Endodermal cell (in vitro differentiated cells): ENCODE measurements around the gene USP54. TPM values are rescaled to one million over a fixed set of nuclear protein-coding genes. Genes with fewer than 3 reads are reported as not detected.

Experiments
- DNase-seq: peaks from one replicate; pipeline ENCODE4 v3.0.0-alpha.2; 2017
- H3K27ac ChIP-seq: 2 replicates; pipeline ENCODE4 v1.5.1; 2013; ENCODE audit warnings: mild to moderate bottlenecking, low read depth, low read length, moderate library complexity
- H3K27me3 ChIP-seq: 2 replicates; pipeline ENCODE4 v1.6.1; 2013; ENCODE audit warnings: mild to moderate bottlenecking, low read length, moderate library complexity; ENCODE audit not compliant: insufficient read depth, control insufficient read depth, poor library complexity, severe bottlenecking
- H3K36me3 ChIP-seq: 2 replicates; pipeline ENCODE4 v1.7.0; 2013; ENCODE audit warnings: mild to moderate bottlenecking, low read length, moderate library complexity; ENCODE audit not compliant: control insufficient read depth, insufficient read depth
- H3K4me1 ChIP-seq: one replicate; pipeline ENCODE4 v1.7.0; 2013; ENCODE audit warnings: low read length; ENCODE audit not compliant: control insufficient read depth, insufficient read depth
- H3K4me3 ChIP-seq: 2 replicates; pipeline ENCODE4 v1.5.1; 2013; ENCODE audit warnings: mild to moderate bottlenecking, low read length, moderate library complexity
- H3K9ac ChIP-seq: 2 replicates; pipeline ENCODE4 v1.6.1; 2013; ENCODE audit warnings: mild to moderate bottlenecking, low read length, moderate library complexity; ENCODE audit not compliant: poor library complexity, severe bottlenecking; ENCODE audit errors: extremely low read depth
- H3K9me3 ChIP-seq: 2 replicates; pipeline ENCODE4 v1.6.1; 2013; ENCODE audit warnings: mild to moderate bottlenecking, low read length, moderate library complexity; ENCODE audit not compliant: control insufficient read depth
- H3K27ac Mint-ChIP-seq: 2 replicates; pipeline ENCODE4 v1.8.0; 2020; ENCODE audit warnings: mixed read lengths
- H3K27me3 Mint-ChIP-seq: 2 replicates; pipeline ENCODE4 v1.8.0; 2021; ENCODE audit warnings: mild to moderate bottlenecking, mixed read lengths; ENCODE audit not compliant: insufficient read depth
- H3K36me3 Mint-ChIP-seq: 2 replicates; pipeline ENCODE4 v1.8.0; 2020; ENCODE audit warnings: low read depth, mixed read lengths
- H3K4me1 Mint-ChIP-seq: 2 replicates; pipeline ENCODE4 v1.8.0; 2020; ENCODE audit warnings: mixed read lengths
- H3K4me3 Mint-ChIP-seq: 2 replicates; pipeline ENCODE4 v1.8.0; 2020; ENCODE audit warnings: mild to moderate bottlenecking, moderate library complexity, mixed read lengths
- H3K9me3 Mint-ChIP-seq: 2 replicates; pipeline ENCODE4 v1.8.0; 2020; ENCODE audit warnings: mild to moderate bottlenecking, mixed read lengths
- CTCF ChIP-seq: fragments of 200-600 bp; sonication (generic); conservative IDR thresholded peaks from 2 replicates; pipeline ENCODE4 v1.5.0; 2021; ENCODE audit warnings: antibody characterized with exemption, mild to moderate bottlenecking
- WGBS, 2 experiments: methylation state at CpG; one replicate each; pipeline versions ENCODE4 v1.1.5 to v1.1.7; 2013; ENCODE audit warnings: missing lambda C conversion rate in 2 of 2, mixed read lengths in 1 of 2; ENCODE audit not compliant: insufficient coverage in 1 of 2, insufficient read length in 1 of 2; 5-methylcytosine and 5-hydroxymethylcytosine counted together
- total RNA-seq, 2 donors: library from RNA; stranded (reverse); fragmentation: NEBNext Ultra II Directional in 1 of 2; extraction: Animal tissue kit (Norgen Biotek cat#: 25700) in 1 of 2; gene quantifications; 2 replicates in 1 of 2; 3 replicates in 1 of 2; pipeline ENCODE4 v1.2.1, GENCODE V29; 2021

USP54 gene
- total RNA-seq, 2 donors from 2014 or later, result 89.5 to 110 TPM

GRCh38 chr10:73486601-73487000, 104.5 kb downstream of the USP54 start:
- peaks cover 3% of the 10 kb centered on the region for H3K9me3 Mint-ChIP-seq
- H3K27ac Mint-ChIP-seq, result no peak overlapping the region
- no peaks in the 10 kb centered on the region for H3K9me3 ChIP-seq
- no peak overlapping the region for H3K4me3 Mint-ChIP-seq
- no peak for TF ChIP-seq CTCF
- no peaks in the 10 kb centered on the region for H3K4me1 Mint-ChIP-seq
- H3K27ac ChIP-seq, result no peak overlapping the region
- H3K4me1 ChIP-seq, result no peaks in the 10 kb centered on the region
- WGBS, 2 experiments, result 95% methylated on average over 3 to 4 of the region's 4 CpGs
- no peaks in the 10 kb centered on the region for H3K27me3 Mint-ChIP-seq
- H3K36me3 ChIP-seq, result peaks cover 25% of the 10 kb centered on the region
- no peak overlapping the region for H3K9ac ChIP-seq
- no peak for DNase-seq
- no peaks in the 10 kb centered on the region for H3K27me3 ChIP-seq
- H3K4me3 ChIP-seq, result no peak overlapping the region
- peaks cover 39% of the 10 kb centered on the region for H3K36me3 Mint-ChIP-seq

- Histone ChIP-seq H3K4me1 (no peaks in the 10 kb centered on the region), H3K9ac (no peak overlapping the region), H3K9me3 (no peaks in the 10 kb centered on the region), H3K36me3 (peaks cover 24% of the 10 kb centered on the region), H3K27ac (no peak overlapping the region), H3K4me3 (no peak overlapping the region), H3K27me3 (no peaks in the 10 kb centered on the region)
- H3K4me3 Mint-ChIP-seq, result no peak overlapping the region
- DNase-seq, result no peak
- H3K27me3 Mint-ChIP-seq, result no peaks in the 10 kb centered on the region
- H3K36me3 Mint-ChIP-seq, result peaks cover 39% of the 10 kb centered on the region
- TF ChIP-seq CTCF, result no peak
- H3K4me1 Mint-ChIP-seq, result no peaks in the 10 kb centered on the region
- H3K9me3 Mint-ChIP-seq, result peaks cover 3% of the 10 kb centered on the region
- 97 to 100% methylated on average over 1 of the region's 1 CpG for WGBS, 2 experiments
- no peak overlapping the region for H3K27ac Mint-ChIP-seq
Measured at GRCh38 chr10:73485320-73485719, 105.8 kb downstream of the USP54 start.

GRCh38 chr10:73480158-73480557, 111.0 kb downstream of the USP54 start:
- no peaks in the 10 kb centered on the region for H3K27me3 ChIP-seq
- Mint-ChIP-seq H3K27ac (peak overlapping the region; percentile 39), H3K9me3 (peaks cover 3% of the 10 kb centered on the region), H3K4me3 (no peak overlapping the region), H3K27me3 (no peaks in the 10 kb centered on the region), H3K36me3 (peaks cover 42% of the 10 kb centered on the region), H3K4me1 (no peaks in the 10 kb centered on the region)
- H3K9me3 ChIP-seq, result no peaks in the 10 kb centered on the region
- no peak overlapping the region for H3K4me3 ChIP-seq
- no peaks in the 10 kb centered on the region for H3K4me1 ChIP-seq
- no peak overlapping the region for H3K9ac ChIP-seq
- DNase-seq, result no peak
- no peak for TF ChIP-seq CTCF
- H3K27ac ChIP-seq, result no peak overlapping the region
- WGBS, 2 experiments, result 92 to 94% methylated on average over 6 to 7 of the region's 7 CpGs
- H3K36me3 ChIP-seq, result peaks cover 56% of the 10 kb centered on the region
